ENCODE data around the gene NFIC.

- TF ChIP-seq EZH2 (IDR thresholded peaks at IDR 0.05) (no peak), POLR2AphosphoS5 (IDR thresholded peaks at IDR 0.05; ENCODE audit: borderline replicate concordance, low read depth, low read length) (no peak), FOXP2 (optimal IDR thresholded peaks at IDR 0.05; ENCODE audit: control extremely low read depth, extremely low read length, insufficient read depth) (no peak)
These were observed 85.1 kb downstream of the NFIC start for GRCh38 chr19:3451451-3451866.

All from SK-N-MC (cell line).